Measurements from ENCODE around the gene RUNX3. TPM values are rescaled to one million over a fixed set of nuclear protein-coding genes. Genes with fewer than 3 reads are reported as not detected.

The RUNX3 gene
- total RNA-seq, 2 experiments from 2014 or later: 180 to 183 TPM

GRCh38 chr1:24878045-24878444 is 52.0 kb downstream of the RUNX3 start:
- H3K4me1 Mint-ChIP-seq (ENCODE audit: low read depth): no peaks in the 10 kb centered on the region

GRCh38 chr1:24875991-24876506 is 54.0 kb downstream of the RUNX3 start:
- intact Hi-C loops (cut with micrococcal nuclease): no loop called here
- Mint-ChIP-seq H3K27me3 (no peaks in the 10 kb centered on the region), H3K9me3 (no peaks in the 10 kb centered on the region), H3K4me3 (no peak overlapping the region), H3K36me3 (ENCODE audit: low read depth) (no peaks in the 10 kb centered on the region), H3K27ac (no peak overlapping the region), H3K4me1 (ENCODE audit: low read depth) (peaks cover 6% of the 10 kb centered on the region)
- ChIA-PET CTCF (no interaction called here), POLR2A (no interaction called here)
- ATAC-seq (no peak), DNase-seq (no peak)
- no peak for TF ChIP-seq CTCF (IDR thresholded peaks at IDR 0.05)

More at GRCh38 chr1:24878045-24878444, 52.0 kb downstream of the RUNX3 start:
- no peak overlapping the region for H3K4me3 Mint-ChIP-seq
- H3K9me3 Mint-ChIP-seq: peaks cover under 1% of the 10 kb centered on the region
- no peak for TF ChIP-seq CTCF (IDR thresholded peaks at IDR 0.05)
- H3K27me3 Mint-ChIP-seq: no peaks in the 10 kb centered on the region
- H3K36me3 Mint-ChIP-seq (ENCODE audit: low read depth): no peaks in the 10 kb centered on the region
- no peak overlapping the region for H3K27ac Mint-ChIP-seq
- DNase-seq: no peak
- intact Hi-C loops (cut with micrococcal nuclease): no loop called here
- CTCF ChIA-PET: interaction anchor here (1.4 kb wide), 1 partner anchor 224 kb away, joined by 4 read pairs; no protein-coding TSS in a partner anchor
- ATAC-seq: no peak
- POLR2A ChIA-PET: interaction anchor here (0.9 kb wide), 1 partner anchor 85 kb away, joined by 3 read pairs; no protein-coding TSS in a partner anchor

- DNase-seq: no peak
- ATAC-seq: no peak
- POLR2A ChIA-PET: interaction anchor here (0.8 kb wide), 1 partner anchor 9 kb away, joined by 3 read pairs; no protein-coding TSS in a partner anchor
- CTCF ChIA-PET: interaction anchor here (1.2 kb wide), 1 partner anchor 23 kb away, joined by 3 read pairs; no protein-coding TSS in a partner anchor
- intact Hi-C loops (cut with micrococcal nuclease): no loop called here
- H3K4me1 Mint-ChIP-seq (ENCODE audit: low read depth): peaks cover 13% of the 10 kb centered on the region
- TF ChIP-seq CTCF (IDR thresholded peaks at IDR 0.05): no peak
- no peak overlapping the region for H3K27ac Mint-ChIP-seq
- no peaks in the 10 kb centered on the region for H3K9me3 Mint-ChIP-seq
- no peaks in the 10 kb centered on the region for H3K36me3 Mint-ChIP-seq (ENCODE audit: low read depth)
- H3K27me3 Mint-ChIP-seq: no peaks in the 10 kb centered on the region
- no peak overlapping the region for H3K4me3 Mint-ChIP-seq
These were observed 54.8 kb downstream of the RUNX3 start for GRCh38 chr1:24875257-24875656.

GRCh38 chr1:24874611-24875234 is 55.4 kb downstream of the RUNX3 start:
- Mint-ChIP-seq H3K36me3 (ENCODE audit: low read depth) (no peaks in the 10 kb centered on the region), H3K4me1 (ENCODE audit: low read depth) (peaks cover 13% of the 10 kb centered on the region), H3K4me3 (no peak overlapping the region), H3K27me3 (no peaks in the 10 kb centered on the region), H3K27ac (no peak overlapping the region), H3K9me3 (no peaks in the 10 kb centered on the region)
- ChIA-PET POLR2A (interaction anchor here (0.8 kb wide), 1 partner anchor 10 kb away, joined by 3 read pairs; no protein-coding TSS in a partner anchor), CTCF (interaction anchor here (0.8 to 1.2 kb wide), 3 partner anchors 21 to 40 kb away, joined by 3 to 4 read pairs (median 3); no protein-coding TSS in a partner anchor)
- intact Hi-C loops (cut with micrococcal nuclease): no loop called here
- DNase-seq: no peak
- no peak for TF ChIP-seq CTCF (IDR thresholded peaks at IDR 0.05)
- no peak for ATAC-seq

GRCh38 chr1:24874056-24874455 is 56.0 kb downstream of the RUNX3 start:
- intact Hi-C loops (cut with micrococcal nuclease): no loop called here
- CTCF ChIA-PET: interaction anchor here (0.8 to 1.2 kb wide), 4 partner anchors 22 to 39 kb away, joined by 3 to 4 read pairs (median 4); no protein-coding TSS in a partner anchor
- POLR2A ChIA-PET: no interaction called here
- H3K36me3 Mint-ChIP-seq (ENCODE audit: low read depth): no peaks in the 10 kb centered on the region
- no peaks in the 10 kb centered on the region for H3K9me3 Mint-ChIP-seq
- no peak overlapping the region for H3K4me3 Mint-ChIP-seq
- no peak overlapping the region for H3K27ac Mint-ChIP-seq
- DNase-seq: no peak
- no peak for TF ChIP-seq CTCF (IDR thresholded peaks at IDR 0.05)
- H3K4me1 Mint-ChIP-seq (ENCODE audit: low read depth): peaks cover 13% of the 10 kb centered on the region
- no peak for ATAC-seq
- no peaks in the 10 kb centered on the region for H3K27me3 Mint-ChIP-seq
